GM19468 (cell line): ENCODE results near the gene NTRK3.
"Not testable (repeated sequence)": the region's sequence is repeated elsewhere in the genome, so short reads cannot be mapped to it uniquely, and the experiment has no call there.

Source experiments
- ATAC-seq: cut with Tn5 transposase; IDR thresholded peaks from one replicate; pipeline ENCODE4 v1.9.1; 2021; ENCODE audit warnings: mild to moderate bottlenecking, moderate library complexity, moderate number of reproducible peaks; ENCODE audit not compliant: unreplicated experiment; ENCODE audit errors: extremely low read depth

Gene NTRK3

DNA sequence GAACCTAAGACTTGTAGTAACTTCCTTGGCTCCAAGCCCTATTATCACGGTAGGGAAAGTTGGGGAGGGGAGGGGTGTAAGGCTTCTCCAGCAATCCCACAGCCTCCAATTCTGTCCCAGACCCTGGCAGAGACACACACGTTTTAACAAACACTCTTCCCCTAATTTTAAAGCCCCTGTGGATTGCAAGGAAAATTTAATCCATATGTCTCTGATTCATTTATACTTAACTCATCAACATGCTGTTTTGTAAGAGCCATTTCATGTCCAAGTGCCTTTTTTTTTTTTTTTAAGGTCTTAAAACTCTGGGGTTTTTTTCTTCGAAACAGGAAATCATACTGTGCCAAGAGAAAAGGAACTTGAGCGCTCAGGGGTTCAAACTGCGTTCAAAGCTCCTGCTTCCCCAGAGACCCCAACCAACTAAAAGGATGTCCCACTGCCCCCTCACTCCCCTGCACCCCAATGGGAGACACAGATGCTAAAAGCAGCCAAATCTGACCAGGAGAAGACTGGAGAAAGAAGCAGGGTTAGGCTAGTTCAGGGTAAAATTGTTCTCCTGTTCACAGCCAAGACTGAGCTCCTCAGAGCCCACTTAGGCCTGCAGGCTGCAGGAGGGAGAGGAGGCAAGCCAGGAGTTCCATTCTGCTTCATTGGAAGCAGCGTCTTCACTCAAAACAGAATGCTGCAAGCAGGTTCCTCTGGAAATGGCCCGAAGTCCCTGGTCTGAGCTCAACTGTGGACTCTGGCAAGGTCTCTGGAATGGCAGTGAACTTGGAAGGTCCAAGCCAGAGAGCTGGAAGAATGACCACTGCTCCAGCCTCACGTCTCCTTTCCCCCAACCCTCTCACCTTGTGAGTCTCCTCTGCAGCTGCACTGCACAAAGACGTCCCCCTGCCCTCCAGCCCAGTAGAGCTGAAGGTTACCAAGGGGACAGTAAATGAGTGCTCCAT is 172.5 kb downstream of the NTRK3 start:
- ATAC-seq, result no peak

DNA sequence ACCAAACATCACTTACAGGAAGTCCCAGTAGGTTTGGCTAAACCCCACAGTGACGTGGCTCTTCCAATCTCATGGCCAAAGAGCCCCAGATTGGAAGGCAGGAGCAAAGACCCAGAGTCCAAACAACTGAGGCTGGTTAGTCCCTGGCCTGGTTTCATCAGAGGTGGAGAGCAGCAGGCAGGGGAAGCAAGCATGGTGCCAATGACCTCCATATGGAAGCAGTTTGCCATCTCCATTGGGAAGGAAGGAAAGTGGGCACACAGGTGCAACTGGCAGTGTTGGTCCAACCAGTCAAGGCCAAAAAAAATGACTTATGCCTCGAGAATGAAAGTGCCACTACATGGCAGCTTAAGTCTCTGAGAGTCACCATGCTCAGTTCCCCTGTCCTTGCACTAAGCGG is 175.9 kb downstream of the NTRK3 start:
- ATAC-seq, result no peak

DNA sequence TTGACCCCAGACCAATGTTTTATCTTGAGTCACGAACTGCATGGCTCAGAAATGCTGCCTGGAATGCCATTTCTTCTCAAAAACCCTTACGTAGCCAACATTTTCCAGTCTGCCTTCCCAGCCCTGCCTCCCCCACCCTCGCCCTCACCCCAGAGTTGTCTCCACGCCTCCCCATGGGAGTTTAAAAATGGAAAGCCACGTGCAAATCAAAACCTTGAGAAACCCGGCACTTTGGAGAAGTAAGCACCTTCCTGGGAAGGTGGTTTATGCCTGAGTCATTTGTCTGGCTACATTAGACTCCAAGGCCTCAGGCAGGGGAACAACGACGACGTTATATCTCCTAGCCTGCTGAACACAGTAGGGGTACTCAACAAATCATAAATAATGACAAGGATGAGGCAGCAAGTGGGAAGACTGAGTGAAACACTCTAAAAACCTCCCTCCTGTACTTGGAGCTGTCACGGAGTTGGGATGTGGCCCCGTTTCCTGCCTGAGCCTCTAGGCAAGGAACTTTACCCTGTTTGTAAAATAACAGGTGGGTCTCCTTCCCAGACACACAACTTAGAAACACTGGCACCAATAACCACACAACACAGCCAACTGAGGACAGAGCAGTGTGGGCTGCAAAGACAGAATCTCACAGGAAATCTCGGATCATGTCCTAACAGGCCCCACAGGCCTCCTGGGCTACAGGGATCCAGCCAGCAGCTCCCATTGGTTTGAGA is 179.1 kb downstream of the NTRK3 start:
- ATAC-seq, result no peak

DNA sequence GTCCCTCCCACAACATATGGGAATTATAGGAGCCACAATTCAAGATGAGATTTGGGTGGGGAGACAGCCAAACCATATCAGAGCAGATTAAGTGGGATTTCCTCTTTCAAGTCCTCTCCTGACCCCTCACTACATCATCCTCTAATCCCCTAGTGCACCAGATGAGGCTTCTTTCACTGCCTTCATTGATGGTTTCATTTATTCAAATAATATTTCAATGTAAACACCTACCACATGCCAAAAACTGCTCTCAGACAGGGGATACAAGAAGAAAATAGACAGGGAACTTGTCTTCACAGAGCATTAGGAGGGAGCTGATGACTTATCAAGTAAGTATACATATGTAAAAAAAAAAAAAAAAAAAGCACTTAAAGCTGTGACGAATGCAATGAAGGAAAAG is 180.2 kb downstream of the NTRK3 start:
- no peak for ATAC-seq

DNA sequence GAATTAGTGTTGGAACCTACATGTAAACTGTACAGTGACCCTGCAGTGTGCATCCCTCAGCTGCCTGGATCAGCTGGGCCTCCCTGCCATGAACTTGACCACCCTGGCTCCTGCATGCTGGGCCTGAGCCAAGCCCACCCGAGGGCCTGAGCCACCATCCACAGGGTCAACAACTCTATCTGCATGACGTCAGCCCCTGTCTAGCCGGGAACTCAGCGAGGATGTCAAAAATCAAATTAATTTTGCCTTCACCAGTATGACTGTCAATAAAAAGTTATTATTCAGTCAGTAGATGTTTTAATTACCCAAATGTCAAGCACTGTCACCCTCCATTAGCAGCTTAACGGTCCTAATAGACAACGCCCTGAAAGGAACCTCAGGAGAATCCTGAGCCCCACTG is 181.4 kb downstream of the NTRK3 start:
- ATAC-seq, result no peak

DNA sequence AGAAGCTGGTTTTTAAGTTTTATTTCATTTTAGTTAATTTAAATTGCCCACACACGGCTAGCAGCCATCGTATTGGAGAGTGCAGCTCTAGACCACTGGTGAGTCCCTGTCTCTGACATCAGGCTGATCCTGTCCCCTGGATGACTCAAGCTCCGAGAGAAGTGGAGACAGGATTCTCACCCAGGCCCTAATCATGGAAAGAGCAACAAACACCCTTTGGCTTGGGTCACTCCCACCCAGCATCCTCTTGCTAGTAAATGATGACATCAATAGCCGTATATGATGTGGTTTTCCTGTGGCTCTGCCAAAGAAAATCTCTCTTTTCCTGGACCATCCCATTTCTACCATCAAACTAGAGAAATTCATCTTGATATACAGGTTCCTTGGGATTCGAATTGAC is 182.2 kb downstream of the NTRK3 start:
- no peak for ATAC-seq

DNA sequence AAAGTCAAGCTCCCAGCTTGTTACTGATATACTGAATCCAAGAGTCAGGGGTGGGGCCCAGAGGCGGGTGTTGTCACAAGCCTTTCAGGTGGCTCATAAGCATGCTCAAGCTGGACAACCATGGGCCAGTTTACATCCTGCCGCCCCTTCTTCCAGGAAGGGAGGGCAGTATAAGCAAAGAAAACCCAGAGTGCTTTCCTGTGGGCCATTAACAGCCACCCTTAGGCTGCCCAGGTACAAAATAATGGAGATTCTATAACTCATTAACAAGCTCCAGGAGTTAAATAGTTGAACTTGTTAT is 183.2 kb downstream of the NTRK3 start:
- no peak for ATAC-seq

DNA sequence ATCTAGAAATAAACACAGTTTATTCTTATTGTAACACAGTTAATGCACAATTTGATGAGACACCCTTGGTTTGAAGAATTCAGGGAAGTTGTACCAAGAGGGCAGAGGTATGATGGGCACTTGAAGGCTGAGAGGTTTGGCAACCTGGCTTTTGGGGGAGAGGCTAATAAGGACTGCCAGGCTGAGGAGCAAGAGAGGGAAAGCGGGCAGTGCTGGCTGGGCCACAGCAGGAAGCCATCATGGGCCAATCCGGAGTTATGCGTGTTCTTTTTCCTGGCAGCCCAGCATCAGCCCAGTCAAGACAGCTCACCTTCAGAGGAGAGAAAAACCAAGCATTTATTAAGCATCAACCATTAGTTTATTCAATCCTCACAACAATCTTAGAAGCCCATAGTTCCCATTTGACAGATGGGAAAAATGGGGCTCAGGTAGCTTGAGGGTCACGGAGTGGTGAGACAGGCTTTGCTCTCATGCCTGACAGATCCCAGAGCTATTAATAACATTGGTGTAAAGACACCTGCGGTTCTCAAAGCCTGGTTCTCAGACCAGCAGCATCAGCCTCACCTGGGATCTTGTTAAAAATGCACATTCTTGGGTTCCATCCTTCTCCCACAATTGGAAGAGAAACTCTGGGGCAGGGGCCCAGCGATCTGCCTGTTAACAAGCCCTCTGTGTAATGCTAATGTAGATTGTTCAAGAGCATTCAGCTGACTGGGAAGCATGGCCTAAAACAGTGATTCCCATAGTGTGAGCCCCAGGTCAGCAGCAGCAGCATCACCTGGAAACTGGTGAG is 183.7 kb downstream of the NTRK3 start:
- ATAC-seq, result no peak

DNA sequence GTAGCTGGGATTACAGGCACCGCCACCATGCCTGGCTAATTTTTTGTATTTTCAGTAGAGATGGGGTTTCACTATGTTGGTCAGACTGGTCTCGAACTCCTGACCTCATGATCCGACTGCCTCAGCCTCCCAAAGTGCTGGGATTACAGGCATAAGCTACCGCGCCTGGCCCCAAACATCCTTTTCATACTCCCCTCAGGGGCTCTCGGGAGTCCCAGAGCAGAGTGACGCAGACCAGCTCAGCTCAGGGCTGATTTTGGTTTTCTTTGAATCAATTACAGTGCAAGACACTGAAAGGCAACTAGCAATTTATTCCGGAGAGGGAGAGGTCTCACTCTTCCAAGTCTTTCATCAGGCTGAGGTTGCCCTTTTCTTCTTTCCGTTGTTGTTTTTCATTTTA is 184.4 kb downstream of the NTRK3 start:
- not testable (repeated sequence) for ATAC-seq

DNA sequence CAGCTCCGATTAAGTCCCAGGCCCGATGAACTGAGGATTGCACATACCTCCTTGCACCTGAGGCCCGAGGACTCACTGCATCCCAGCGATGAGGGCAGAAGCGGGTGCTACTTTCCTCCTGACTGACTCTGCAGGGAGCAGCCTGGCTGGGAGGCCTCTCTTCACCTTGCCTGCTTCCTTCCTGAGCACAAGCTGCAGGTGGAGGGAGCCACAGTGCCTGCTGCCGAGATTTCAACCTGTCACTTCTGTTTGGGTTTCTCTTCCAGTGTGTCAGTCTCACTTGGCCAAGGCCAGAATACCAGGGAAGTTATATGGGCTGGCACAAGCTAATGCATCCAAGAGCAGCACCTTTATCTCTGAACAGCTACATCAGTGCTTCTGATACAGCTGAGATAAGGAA is 185.4 kb downstream of the NTRK3 start:
- ATAC-seq, result no peak

DNA sequence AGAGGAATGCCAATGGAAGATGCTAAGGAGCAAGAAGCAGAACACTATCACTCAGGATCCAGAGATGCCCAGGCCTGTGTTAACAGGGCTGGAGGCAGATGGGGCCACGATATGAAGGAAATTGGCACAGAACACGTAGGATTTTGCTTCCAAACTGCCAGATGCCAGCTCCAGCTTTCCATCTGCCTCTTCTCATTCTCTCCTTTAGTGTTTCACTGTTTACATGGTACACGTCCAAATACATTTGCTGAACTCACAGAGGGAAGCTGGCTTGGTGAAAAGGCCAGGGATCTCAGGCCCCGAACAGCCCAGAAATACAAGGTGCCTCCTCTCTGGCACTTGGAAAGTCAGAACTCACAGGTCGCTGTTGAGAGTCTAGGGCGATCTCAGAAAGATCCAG is 187.0 kb downstream of the NTRK3 start:
- no peak for ATAC-seq

DNA sequence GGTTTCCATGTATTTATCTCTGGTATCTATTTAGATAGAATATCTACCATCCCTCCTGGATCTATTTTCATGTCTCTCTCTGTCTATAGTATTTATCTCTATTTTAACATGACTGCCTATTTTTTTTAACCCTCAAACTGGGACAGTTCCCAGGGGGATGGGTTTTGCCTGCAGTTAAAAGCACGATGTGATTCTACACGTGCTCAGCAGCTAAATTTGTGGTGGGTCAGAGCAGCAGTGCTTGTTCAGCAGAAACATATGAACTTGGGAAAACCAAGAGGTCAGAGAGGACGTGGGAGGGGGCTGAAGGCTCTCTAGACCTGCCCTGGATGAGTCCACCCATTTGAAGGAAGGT is 189.2 kb downstream of the NTRK3 start:
- ATAC-seq, result no peak

DNA sequence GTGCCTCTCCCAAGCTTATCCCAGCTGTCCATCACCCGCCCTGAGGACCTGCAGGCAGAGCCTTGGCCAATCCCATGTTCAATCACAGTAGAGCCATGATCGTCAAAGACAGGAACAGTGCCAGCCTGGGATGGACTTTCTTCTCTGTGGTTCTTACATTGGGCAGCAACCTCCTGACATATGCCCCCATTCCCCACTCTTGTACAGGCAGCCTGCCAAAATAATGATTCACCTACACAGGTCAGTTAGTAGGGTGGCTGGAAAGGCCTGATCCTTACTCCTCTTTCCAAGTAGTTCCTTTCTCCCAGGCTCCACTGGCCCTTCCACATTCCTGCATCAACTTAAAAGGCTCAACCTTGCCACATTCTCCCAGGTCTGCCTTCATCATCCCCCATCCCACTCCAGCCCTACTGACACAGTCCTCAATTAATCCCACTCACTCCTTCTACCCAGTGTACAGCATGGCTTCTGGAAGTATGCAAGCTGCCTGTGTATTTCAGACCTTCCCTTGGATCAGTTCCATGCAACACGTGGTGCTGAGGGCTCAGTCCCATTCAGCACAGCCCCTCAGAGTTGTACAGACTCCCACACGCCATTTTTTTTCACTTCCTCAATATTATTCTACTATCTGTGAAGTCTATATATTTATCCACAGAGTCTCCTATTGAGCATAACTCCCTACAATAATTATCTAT is 189.8 kb downstream of the NTRK3 start:
- ATAC-seq, result no peak

DNA sequence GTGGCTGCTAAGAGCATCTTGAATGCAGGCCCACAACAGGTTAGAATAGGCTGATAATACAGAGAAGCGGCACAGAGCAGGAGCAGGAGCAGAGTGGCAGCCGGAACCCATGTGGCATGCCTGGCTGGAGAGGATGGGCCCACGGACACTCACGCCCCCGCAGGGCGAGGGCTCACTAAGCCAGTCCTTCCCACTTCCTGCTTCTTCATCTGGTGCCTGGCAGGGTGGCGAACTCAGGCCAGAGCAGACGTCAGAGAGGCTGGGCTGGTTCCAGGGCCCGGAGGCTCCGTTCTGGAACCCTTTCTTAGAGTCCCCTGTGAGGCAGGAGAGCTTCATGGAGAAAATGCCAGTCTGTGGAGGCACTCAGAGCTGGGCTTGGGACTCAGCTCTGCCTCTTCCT is 195.1 kb downstream of the NTRK3 start:
- no peak for ATAC-seq

DNA sequence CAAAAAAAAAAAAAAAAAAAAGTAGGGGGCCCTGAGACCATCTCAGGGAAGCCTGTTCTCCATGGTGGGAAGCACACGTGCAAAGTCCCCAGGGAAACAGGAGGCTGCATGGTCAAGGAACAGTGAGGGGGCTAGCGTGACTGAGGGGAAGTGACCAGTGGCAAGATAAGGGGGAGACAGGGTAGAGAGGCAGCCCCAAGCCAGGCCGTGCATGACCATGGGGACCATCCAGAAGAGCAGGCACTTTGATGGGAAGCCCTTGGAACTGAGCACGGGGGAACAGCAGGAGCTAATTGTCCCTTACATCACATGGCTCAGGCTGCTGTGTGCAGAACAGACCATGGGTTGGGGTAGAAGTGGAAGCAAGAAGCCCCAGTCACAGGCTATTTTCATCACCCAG is 196.2 kb downstream of the NTRK3 start:
- ATAC-seq, result no peak

DNA sequence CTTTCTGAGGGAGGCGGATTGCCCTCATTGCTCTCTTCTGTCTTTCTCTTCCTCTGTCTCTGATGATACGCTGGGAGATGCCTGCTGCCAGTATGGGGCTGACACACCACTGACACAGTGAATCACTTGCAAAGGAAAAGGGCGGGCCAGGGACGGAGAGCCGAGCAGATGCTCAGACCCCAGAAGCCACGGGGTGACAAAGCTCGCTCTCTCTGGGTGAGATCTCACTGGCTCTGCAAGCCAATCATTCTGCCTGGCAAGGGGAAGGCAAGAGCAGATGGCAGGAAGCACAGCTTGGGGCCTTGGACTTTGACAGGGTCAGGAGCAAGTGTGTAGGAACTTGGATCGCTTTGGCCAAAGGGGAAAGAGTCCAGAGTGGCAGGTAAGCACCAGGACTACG is 198.7 kb downstream of the NTRK3 start:
- ATAC-seq, result no peak

DNA sequence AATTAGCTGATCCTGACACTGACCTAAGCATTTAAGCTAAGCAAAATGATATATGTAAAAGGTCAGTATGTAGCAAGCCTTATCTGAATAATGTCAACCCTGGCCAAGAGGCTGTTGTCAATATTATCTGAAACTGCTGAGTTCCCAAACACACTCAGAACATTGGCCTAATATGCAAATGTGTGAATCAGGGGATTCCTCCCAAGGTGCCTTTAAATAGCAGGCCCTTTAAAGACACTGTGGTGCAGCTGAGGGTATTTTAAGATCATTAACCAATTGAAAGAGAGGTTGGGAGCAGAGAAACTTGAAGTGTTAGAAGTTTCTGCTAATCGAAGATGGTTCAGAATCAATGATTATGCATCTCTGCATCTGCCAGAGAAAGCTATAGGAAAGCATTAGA is 207.0 kb downstream of the NTRK3 start:
- ATAC-seq, result peak; percentile 45

DNA sequence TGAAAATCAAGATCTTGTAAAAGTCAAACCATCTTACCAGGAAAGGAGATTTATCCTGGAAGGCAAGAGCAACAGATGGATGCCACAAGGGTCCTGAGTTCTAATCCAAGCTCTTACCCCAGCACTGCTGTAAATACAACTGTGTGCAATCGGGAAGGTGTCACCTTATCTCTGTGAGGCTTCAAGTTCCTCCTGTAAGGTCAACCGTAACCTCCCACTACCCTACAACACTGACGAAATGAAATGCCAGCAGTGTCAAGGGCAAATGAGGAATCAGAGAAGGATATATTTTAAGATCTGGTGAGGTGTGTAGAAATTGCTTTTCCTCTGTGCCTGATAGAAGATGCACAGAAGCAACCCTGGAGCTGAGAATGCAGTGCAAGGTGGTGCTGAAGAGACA is 207.8 kb downstream of the NTRK3 start:
- ATAC-seq, result no peak

DNA sequence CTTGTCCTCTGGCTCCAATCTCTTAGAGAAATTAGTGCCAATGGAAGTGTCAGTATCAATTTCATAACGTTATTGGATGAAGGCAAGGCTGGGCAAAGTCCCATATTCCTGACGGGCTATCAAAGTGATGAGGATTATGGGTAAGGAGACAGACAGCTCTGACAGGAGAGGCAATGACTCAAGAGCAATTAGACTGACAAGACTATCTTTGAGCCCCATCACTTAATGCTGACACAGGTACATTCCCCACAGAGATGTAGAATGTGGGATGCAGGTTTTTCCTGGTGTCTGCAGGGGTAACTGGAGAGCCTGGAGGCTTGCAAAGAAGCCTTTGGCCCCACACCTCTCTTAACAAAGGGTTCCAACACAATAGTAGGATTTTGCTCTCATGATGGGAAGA is 208.3 kb downstream of the NTRK3 start:
- ATAC-seq, result no peak

DNA sequence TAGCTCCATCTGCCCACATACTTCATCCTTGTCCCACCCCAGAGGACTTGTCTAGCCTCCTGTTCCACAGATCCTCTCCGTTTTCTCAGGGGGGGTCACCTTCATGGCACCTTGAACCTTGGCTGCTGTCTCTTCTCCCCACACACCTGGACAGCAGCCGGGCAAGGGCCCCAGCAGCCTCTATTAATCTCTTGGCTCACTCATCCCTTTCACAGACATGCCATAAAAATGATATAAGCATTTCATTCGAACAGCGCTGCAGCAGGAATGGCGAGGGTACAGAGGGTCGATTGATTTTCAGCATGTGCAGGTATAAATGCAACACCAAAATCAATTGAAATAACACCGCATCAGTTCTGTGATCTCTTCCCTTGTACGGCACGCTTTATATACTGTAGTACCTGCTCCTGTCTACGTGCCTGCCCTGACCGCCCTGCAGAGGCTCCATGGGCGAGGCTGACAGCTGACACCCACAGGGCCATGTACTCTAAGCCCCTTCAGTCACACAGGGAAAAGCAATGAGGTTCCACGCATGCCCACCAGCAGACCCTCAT is 209.9 kb downstream of the NTRK3 start:
- no peak for ATAC-seq
